Stimulated activated naive CD8-positive, alpha-beta T cell treated with anti-CD3 and anti-CD28 coated beads, Interleukin-15, Interleukin-2, amounts not matched to agents 100 ng/mL and 50 ng/mL, for 24 hours (primary cell): ENCODE data around the gene CYP2C19.
"Not testable (repeated sequence)": the region's sequence is repeated elsewhere in the genome, so short reads cannot be mapped to it uniquely, and the experiment has no call there.

Experiments
- H3K27ac Mint-ChIP-seq: one replicate; pipeline ENCODE4 v1.8.0; 2021; ENCODE audit warnings: mild to moderate bottlenecking, mixed read lengths
- H3K27me3 Mint-ChIP-seq: one replicate; pipeline ENCODE4 v1.8.0; 2021; ENCODE audit warnings: mixed read lengths
- H3K36me3 Mint-ChIP-seq: one replicate; pipeline ENCODE4 v1.8.0; 2021; ENCODE audit warnings: low read depth, mixed read lengths
- H3K4me1 Mint-ChIP-seq: one replicate; pipeline ENCODE4 v1.8.0; 2021; ENCODE audit warnings: low read depth, mixed read lengths
- H3K4me3 Mint-ChIP-seq: one replicate; pipeline ENCODE4 v1.8.0; 2021; ENCODE audit warnings: mild to moderate bottlenecking, mixed read lengths
- H3K9me3 Mint-ChIP-seq: one replicate; pipeline ENCODE4 v1.8.0; 2021; ENCODE audit warnings: mixed read lengths

CYP2C19 gene

DNA sequence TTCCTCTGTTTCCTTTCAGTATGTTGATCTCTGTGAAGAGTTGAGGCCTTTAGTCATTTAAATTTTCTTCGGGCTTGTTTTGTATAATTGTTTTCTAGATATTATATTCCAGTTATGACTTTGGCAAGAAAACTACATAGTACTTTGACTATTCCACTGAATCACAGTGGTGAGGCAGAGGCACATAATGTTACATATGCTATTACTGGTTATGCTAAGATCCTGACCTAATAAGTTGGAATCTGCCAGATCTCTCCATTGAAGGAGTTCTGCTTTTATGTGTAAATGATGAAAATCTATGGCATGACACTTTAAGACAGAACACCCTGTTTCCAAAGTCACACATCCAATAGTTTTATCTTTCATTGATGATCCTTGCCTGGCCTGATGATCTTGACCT is 83.7 kb downstream of the CYP2C19 start:
- Mint-ChIP-seq H3K27ac (no peak overlapping the region), H3K4me3 (no peak overlapping the region), H3K36me3 (no peaks in the 10 kb centered on the region), H3K27me3 (no peaks in the 10 kb centered on the region), H3K4me1 (no peaks in the 10 kb centered on the region), H3K9me3 (peaks cover 10% of the 10 kb centered on the region)

DNA sequence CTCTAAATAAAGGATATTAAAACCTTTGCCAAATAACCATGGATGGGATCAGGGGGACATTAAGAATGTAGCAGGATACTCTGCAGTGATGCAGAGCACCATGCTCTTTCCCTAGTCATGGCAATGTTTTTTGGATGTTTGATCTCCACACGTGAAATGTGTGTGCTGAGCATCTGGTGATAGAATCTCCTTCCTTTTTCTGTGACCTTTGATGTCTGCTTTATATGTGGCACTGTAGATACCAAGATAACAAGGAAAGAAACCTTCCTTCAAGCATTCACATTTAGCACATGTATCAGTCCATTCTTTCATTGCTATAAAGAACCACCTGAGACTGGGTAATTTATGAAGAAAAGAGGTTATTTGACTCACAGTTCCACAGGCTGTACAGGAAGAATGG is 88.3 kb downstream of the CYP2C19 start:
- H3K36me3 Mint-ChIP-seq = no peaks in the 10 kb centered on the region

DNA sequence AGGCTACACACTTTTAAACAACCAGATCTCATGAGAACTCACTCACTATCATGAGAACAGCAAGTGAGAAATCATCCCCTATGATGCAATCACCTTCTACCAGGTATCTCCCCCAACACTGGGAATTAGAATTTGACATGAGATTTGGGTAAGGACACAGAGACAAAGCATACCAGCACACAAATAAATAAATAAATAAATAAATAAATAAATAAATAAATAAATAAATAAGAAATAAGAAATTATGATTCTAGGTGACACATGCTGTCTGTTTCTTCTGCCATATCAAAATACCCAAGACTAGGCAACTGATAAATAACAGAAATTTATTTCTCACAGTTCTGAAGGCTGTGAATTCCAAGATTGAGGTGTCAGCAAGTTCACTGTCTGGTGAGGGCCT is 88.8 kb downstream of the CYP2C19 start:
- no peaks in the 10 kb centered on the region for H3K27me3 Mint-ChIP-seq
- H3K36me3 Mint-ChIP-seq = no peaks in the 10 kb centered on the region
- H3K27ac Mint-ChIP-seq = no peak overlapping the region
- no peak overlapping the region for H3K4me3 Mint-ChIP-seq
- peaks cover 9% of the 10 kb centered on the region for H3K9me3 Mint-ChIP-seq
- H3K4me1 Mint-ChIP-seq = no peaks in the 10 kb centered on the region

More for the DNA sequence above, 88.3 kb downstream of the CYP2C19 start:
- H3K9me3 Mint-ChIP-seq = peaks cover 9% of the 10 kb centered on the region
- H3K27ac Mint-ChIP-seq = no peak overlapping the region
- no peaks in the 10 kb centered on the region for H3K4me1 Mint-ChIP-seq
- H3K27me3 Mint-ChIP-seq = no peaks in the 10 kb centered on the region
- no peak overlapping the region for H3K4me3 Mint-ChIP-seq

DNA sequence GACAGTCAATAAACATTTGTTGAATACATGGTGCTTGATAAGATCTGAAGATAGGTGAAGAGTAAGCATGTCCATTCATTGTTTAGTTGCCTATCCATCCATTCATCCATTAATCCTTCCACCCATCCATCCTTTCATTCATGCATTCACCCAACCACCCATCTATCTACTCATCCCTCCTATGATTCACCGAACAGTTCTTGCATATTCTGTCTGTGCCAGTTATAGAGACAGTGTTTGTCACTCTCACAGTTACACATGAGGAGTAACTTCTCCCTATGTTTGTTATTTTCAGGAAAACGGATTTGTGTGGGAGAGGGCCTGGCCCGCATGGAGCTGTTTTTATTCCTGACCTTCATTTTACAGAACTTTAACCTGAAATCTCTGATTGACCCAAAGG is 90.0 kb downstream of the CYP2C19 start:
- H3K27me3 Mint-ChIP-seq = no peaks in the 10 kb centered on the region

DNA sequence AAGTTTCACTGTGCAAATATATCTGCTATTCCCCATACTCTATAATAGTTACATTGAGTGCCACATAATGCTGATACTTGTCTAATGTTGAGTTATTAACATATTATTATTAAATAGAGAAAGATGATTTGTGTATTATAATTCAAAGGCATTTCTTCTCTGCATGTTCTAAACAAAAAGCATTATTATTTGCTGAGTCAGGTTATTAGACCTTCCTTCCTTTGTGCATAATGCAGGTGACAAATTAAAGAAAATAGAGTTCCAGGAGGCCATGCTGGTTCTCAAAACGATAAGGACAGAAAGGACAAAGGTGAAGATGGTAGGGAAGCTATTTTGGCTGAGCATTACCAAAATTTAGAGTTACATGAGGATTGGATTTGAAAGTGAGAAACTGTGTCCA is 90.6 kb downstream of the CYP2C19 start:
- Mint-ChIP-seq H3K9me3 (peaks cover 15% of the 10 kb centered on the region), H3K36me3 (no peaks in the 10 kb centered on the region)

More for the DNA sequence above, 90.0 kb downstream of the CYP2C19 start:
- Mint-ChIP-seq H3K27ac (no peak overlapping the region), H3K4me3 (no peak overlapping the region), H3K4me1 (no peaks in the 10 kb centered on the region), H3K36me3 (no peaks in the 10 kb centered on the region), H3K9me3 (peaks cover 12% of the 10 kb centered on the region)

DNA sequence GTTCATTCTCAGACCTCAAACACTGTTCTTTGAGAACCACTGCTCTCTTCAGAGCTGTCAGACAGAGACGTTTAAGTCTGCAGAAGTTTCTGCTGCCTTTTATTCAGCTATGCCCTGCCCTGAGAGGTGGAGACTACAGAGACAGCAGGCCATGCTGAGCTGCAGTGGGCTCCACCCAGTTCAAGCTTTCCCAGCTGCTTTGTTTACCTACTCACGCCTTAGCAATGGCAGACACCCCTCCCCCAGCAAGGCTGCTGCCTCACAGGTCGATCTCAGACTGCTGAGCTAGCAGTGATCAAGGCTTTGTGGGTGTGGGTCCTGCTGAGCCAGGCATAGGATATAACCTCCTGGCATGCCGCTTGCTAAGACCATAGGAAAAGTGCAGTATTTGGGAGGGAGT is 95.5 kb downstream of the CYP2C19 start:
- Mint-ChIP-seq H3K4me3 (no peak overlapping the region), H3K27ac (no peak overlapping the region), H3K4me1 (no peaks in the 10 kb centered on the region), H3K9me3 (peaks cover 12% of the 10 kb centered on the region), H3K36me3 (no peaks in the 10 kb centered on the region), H3K27me3 (no peaks in the 10 kb centered on the region)

More for the DNA sequence above, 90.6 kb downstream of the CYP2C19 start:
- no peaks in the 10 kb centered on the region for H3K4me1 Mint-ChIP-seq
- H3K4me3 Mint-ChIP-seq = no peak overlapping the region
- no peak overlapping the region for H3K27ac Mint-ChIP-seq
- no peaks in the 10 kb centered on the region for H3K27me3 Mint-ChIP-seq

DNA sequence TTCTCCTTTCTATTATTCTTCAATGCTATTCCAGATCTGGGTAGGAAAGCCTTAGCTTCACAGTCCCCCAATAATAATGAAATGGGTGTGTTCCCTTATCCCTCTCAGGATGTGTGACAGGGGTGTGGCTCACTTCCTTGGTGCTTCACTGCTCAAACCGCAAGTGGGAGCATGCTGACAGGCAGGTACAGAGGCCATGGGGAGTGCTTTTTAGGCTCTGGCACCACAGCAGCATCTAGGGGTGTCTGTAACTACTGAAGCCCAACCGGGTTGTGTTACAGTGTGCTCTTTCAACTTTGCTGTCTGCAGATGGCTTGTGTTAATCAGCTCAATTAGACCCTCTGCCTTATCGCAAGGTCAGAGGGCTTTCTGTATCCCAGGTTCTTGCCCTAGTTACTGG is 96.6 kb downstream of the CYP2C19 start:
- no peak overlapping the region for H3K4me3 Mint-ChIP-seq

DNA sequence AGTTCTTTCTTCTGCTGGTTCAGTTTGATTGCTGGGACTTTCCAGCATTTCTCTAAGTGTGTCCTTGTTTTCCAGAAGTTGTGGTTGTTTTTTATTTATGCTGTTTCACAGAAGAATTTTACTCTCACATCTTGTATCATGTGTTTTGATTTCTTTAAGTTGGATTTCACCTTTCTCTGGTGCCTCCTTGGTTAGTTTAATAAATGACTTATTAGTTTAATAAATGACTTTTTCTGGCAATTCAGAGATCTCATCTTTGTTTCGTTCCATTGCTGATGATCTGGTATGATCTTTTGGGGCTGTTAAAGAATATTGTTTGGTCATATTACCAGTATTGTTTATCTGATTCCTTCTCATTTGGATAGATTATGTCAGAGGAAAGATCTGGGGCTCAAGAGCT is 116.2 kb downstream of the CYP2C19 start:
- Mint-ChIP-seq H3K27me3 (no peaks in the 10 kb centered on the region), H3K4me3 (no peak overlapping the region), H3K36me3 (no peaks in the 10 kb centered on the region), H3K27ac (no peak overlapping the region), H3K4me1 (no peaks in the 10 kb centered on the region), H3K9me3 (no peaks in the 10 kb centered on the region)

More for the DNA sequence above, 96.6 kb downstream of the CYP2C19 start:
- Mint-ChIP-seq H3K27me3 (no peaks in the 10 kb centered on the region), H3K27ac (no peak overlapping the region), H3K9me3 (peaks cover 18% of the 10 kb centered on the region), H3K4me1 (no peaks in the 10 kb centered on the region), H3K36me3 (no peaks in the 10 kb centered on the region)

DNA sequence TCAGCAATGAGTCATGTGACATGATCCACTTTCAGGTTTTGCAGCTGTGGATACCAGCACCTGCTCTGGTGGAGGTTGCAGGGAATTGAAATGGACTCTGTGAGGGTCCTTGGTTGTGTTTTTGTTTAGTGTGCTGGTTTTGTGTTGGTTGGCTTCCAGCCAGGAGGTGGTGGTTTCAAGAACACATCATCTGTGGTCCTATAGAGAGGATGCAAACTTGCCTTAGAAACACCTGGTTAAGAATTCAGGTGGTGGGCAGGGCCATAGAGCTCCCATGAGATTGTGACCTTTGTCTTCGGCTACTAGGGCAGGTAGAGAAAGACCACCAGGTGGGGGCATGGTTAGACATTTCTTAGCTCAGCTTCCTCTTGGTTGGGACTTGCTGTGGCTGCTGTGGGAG is 116.7 kb downstream of the CYP2C19 start:
- Mint-ChIP-seq H3K4me3 (no peak overlapping the region), H3K9me3 (peaks cover 3% of the 10 kb centered on the region), H3K27ac (no peak overlapping the region), H3K36me3 (no peaks in the 10 kb centered on the region), H3K27me3 (no peaks in the 10 kb centered on the region), H3K4me1 (no peaks in the 10 kb centered on the region)

DNA sequence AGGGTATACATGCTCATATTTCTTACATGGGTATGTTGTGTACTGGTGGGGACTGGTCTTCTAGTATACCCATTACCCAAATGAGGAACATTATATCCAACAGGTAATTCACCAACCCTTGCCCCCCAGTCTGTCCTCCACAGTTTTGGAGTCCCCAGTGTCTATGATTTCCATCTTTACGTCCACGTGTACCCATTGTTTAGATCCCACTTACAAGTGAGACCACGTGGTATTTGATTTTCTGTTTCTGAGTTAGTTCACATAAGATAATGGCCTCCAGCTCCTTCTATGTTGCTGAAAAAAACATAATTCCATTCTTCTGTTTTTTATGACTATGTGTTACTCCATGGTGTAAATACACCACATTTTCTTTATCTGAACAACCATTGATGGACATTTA is 126.6 kb downstream of the CYP2C19 start:
- Mint-ChIP-seq H3K9me3 (peaks cover 1% of the 10 kb centered on the region), H3K27ac (no peak overlapping the region), H3K27me3 (no peaks in the 10 kb centered on the region)

DNA sequence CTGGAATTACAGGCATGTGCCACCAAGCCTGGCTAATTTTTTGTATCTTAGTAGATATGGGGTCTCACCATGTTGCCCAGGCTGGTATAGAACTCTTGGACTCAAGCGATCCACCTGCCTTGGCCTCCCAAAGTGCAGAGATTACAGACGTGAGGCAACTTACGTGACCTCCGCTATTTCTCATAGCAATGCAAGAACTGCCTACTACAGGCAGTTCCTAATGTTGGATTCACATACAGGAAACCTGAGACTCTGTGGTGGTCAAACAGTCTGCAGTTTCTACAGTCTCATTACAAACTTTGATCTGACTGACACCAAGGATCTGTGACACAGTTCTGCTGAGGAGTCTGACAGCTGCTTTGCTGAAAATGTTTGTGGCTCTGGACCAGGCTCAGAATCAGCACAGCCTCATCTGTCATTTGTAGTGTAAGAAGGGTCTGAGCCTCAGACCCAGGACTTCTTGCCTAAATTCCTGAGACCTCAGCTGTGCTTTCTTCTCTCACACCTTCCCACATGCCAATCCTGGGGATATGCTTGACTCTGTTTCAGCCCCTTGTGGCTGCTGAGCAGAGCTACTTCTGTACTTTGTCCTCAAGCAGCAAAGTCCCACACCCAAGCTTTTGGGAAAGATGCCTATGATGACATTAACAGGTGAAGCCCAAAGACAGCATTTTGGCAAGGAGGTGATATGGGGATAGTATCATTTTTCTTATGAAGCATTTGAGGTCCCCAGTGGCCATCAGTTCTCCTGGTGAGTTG is 128.0 kb downstream of the CYP2C19 start:
- Mint-ChIP-seq H3K36me3 (no peaks in the 10 kb centered on the region), H3K4me1 (no peaks in the 10 kb centered on the region), H3K27ac (no peak overlapping the region)

More for the DNA sequence above, 126.6 kb downstream of the CYP2C19 start:
- Mint-ChIP-seq H3K4me1 (no peaks in the 10 kb centered on the region), H3K4me3 (no peak overlapping the region), H3K36me3 (no peaks in the 10 kb centered on the region)

DNA sequence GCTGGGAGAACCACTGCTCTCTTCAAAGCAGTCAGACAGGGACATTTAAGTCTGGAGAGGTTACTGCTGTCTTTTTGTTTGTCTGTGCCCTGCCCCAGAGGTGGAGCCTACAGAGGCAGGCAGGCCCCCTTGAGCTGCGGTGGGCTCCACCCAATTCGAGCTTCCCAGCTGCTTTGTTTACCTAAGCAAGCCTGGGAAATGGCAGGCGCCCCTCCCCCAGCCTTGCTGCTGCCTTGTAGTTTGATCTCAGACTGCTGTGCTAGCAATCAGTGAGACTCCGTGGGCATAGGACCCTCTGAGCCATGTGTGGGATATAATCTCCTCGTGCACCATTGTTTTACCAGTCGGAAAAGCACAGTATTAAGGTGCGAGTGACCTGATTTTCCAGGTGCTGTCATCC is 135.9 kb downstream of the CYP2C19 start:
- not testable (repeated sequence) for H3K27me3 Mint-ChIP-seq, H3K27ac Mint-ChIP-seq, H3K36me3 Mint-ChIP-seq, H3K4me3 Mint-ChIP-seq, H3K4me1 Mint-ChIP-seq, H3K9me3 Mint-ChIP-seq

More for the DNA sequence above, 128.0 kb downstream of the CYP2C19 start:
- H3K4me3 Mint-ChIP-seq = no peak overlapping the region
- H3K27me3 Mint-ChIP-seq = no peaks in the 10 kb centered on the region
- no peaks in the 10 kb centered on the region for H3K9me3 Mint-ChIP-seq

DNA sequence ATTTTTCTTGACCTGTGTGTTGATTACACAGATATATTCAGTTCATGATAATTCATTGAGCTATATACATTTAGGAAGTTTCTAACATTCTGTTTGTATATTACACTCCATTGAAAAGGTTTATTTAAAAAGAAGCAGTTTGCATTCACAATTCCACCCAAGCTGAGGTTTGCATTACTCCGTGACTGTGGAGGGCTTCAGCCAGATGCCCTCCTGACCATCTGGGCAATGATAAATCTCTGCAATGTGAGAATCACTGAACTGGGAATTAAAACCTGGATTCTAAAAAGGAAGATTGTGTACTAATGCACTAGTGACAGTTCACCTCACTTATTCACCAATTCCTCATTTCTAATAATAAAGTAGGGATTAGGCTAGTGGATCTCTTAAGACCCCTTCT is 139.6 kb downstream of the CYP2C19 start:
- H3K27ac Mint-ChIP-seq = no peak overlapping the region
- H3K27me3 Mint-ChIP-seq = no peaks in the 10 kb centered on the region
- no peak overlapping the region for H3K4me3 Mint-ChIP-seq
- no peaks in the 10 kb centered on the region for H3K36me3 Mint-ChIP-seq
- peaks cover 10% of the 10 kb centered on the region for H3K9me3 Mint-ChIP-seq
- no peaks in the 10 kb centered on the region for H3K4me1 Mint-ChIP-seq

DNA sequence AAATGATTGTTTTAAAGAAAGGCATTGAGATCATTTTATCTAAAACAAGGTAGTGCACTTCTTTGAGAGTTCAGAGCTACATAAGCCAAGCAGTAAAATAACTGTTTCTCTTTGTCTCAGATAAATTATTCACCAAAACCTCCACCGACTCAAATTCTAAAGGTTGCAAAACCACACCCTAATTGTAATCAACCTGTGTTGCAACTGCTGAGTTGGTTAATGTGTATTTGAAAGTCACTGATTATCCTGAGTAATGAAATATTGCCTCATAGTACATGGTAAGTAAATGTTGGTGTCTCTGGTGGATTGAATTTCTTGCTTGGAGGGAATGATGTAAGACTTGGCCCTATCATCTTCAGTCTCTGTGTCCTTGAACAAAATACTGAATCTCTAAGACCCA is 140.1 kb downstream of the CYP2C19 start:
- Mint-ChIP-seq H3K27ac (no peak overlapping the region), H3K36me3 (no peaks in the 10 kb centered on the region), H3K9me3 (peaks cover 5% of the 10 kb centered on the region), H3K4me1 (no peaks in the 10 kb centered on the region), H3K27me3 (no peaks in the 10 kb centered on the region), H3K4me3 (no peak overlapping the region)
